ENCODE data around the gene C22orf23. TPM values are rescaled to one million over a fixed set of nuclear protein-coding genes. Genes with fewer than 3 reads are reported as not detected.
"Not testable (repeated sequence)": the region's sequence is repeated elsewhere in the genome, so short reads cannot be mapped to it uniquely, and the experiment has no call there.

Gene C22orf23
- total and polyA plus RNA-seq, 10 of the 15 experiments (the other 5 are each of a cell fraction or from before 2014, with no cell fraction given) = 0.04 to 0.38 (median 0.11) TPM; not detected in 5

DNA sequence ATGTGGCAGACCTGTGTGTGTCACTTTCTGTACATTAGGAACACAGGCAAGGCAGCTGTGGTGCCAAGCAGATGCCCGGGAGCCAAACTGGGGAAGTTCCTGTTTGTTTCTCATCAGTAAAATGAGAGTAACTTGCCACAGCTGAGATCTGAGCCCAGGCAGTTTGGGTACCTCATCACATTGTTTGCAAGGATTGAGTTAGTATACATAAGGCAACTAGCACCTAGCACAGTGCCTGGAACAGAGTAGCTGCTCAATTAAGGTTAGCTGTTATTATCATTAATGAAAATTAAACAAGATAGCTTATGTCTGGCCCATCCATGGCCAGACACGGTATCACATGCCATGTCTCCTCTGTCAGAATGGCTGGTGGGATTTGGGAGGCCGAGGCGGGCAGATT, 23.1 kb upstream of the C22orf23 start (continued):
- no peak for TF ChIP-seq BACH1 (IDR thresholded peaks at IDR 0.05; ENCODE audit: borderline replicate concordance)
- no peak for TF ChIP-seq ZSCAN29 (IDR thresholded peaks at IDR 0.05)

DNA sequence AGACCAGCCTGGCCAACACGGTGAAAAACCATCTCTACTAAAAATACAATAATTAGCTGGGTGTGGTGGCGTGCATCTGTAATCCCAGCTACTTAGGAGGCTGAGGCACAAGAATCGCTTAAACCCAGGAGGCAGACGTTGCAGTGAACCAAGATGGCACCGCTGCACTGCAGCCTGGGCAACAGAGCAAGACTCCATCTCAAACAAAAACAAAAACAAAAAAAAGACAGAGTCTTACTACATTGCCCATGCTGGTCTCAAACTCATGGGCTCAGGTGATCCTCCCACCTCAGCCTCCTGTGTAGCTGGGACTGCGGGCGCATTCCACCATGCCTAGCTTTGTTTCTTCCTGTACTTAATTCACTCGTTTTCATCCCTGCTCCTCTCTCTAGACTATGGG, 22.6 kb upstream of the C22orf23 start:
- H3K36me3 ChIP-seq (ENCODE audit: control insufficient read depth in 2 of 2, insufficient read depth in 2 of 2, low read length in 1 of 2); SMC1A ChIA-PET (ENCODE audit: uncharacterized antibody, unreplicated experiment); H2AFZ ChIP-seq (ENCODE audit: control insufficient read depth, low read depth, low read length); H4K20me1 ChIP-seq (ENCODE audit: control insufficient read depth, insufficient read depth); H3K4me3 ChIP-seq; H3K4me2 ChIP-seq (ENCODE audit: control insufficient read depth, insufficient read depth); H3K27me3 ChIP-seq (replicated peaks in 1 of 2; ENCODE audit: control insufficient read depth in 2 of 2, insufficient read depth in 2 of 2, low read length in 1 of 2); RAD21 ChIA-PET (ENCODE audit: unreplicated experiment); H3K79me2 ChIP-seq (ENCODE audit: control insufficient read depth, insufficient read depth, low read length); H3K4me1 ChIP-seq (ENCODE audit: control insufficient read depth, insufficient read depth, low read length); DNase-seq (ENCODE audit: low read depth, low spot score); in situ Hi-C loops (cut with MboI); FAIRE-seq; H3K9ac ChIP-seq (ENCODE audit: control insufficient read depth, insufficient read depth, low read length); H3K9me3 ChIP-seq (replicated peaks; ENCODE audit: control insufficient read depth, insufficient read depth, low read length); H3K27ac ChIP-seq (ENCODE audit: control insufficient read depth, insufficient read depth); ATAC-seq; intact Hi-C loops (cut with micrococcal nuclease; ENCODE audit: unreplicated experiment); BruUV-seq (replicated peaks): not testable (repeated sequence)
- WGBS (ENCODE audit: insufficient coverage, insufficient replicate concordance, low lambda C conversion rate, missing lambda C conversion rate) = 91% methylated on average over 8 of the region's 8 CpGs
- POLR2A ChIA-PET = interaction anchor here (0.5 kb wide), 1 partner anchor 39 kb away, joined by 6 read pairs; no protein-coding TSS in a partner anchor
- CTCF ChIA-PET = interaction anchor here (0.9 to 1.3 kb wide), 2 partner anchors 10 to 17 kb away, joined by 3 read pairs; no protein-coding TSS in a partner anchor

GRCh38 chr22:37975153-37975552, 21.8 kb upstream of the C22orf23 start:
- H3K27me3 ChIP-seq (replicated peaks in 1 of 2; ENCODE audit: control insufficient read depth in 2 of 2, insufficient read depth in 2 of 2, low read length in 1 of 2) = no peaks in the 10 kb centered on the region
- no peaks in the 10 kb centered on the region for H3K9me3 ChIP-seq (replicated peaks; ENCODE audit: control insufficient read depth, insufficient read depth, low read length)
- no peak overlapping the region for H3K4me2 ChIP-seq (ENCODE audit: control insufficient read depth, insufficient read depth)
- H3K36me3 ChIP-seq (ENCODE audit: control insufficient read depth in 2 of 2, insufficient read depth in 2 of 2, low read length in 1 of 2) = no peaks in the 10 kb centered on the region
- no peak for ATAC-seq
- H3K79me2 ChIP-seq (ENCODE audit: control insufficient read depth, insufficient read depth, low read length) = no peaks in the 10 kb centered on the region
- DNase-seq (ENCODE audit: low read depth, low spot score) = no peak
- ChIA-PET RAD21 (ENCODE audit: unreplicated experiment) (no interaction called here), POLR2A (interaction anchor here (1.0 kb wide), 1 partner anchor 21 kb away, joined by 4 read pairs; no protein-coding TSS in a partner anchor), SMC1A (ENCODE audit: uncharacterized antibody, unreplicated experiment) (no interaction called here), CTCF (interaction anchor here (0.9 kb wide), 1 partner anchor 10 kb away, joined by 3 read pairs; no protein-coding TSS in a partner anchor)
- no peak overlapping the region for H2AFZ ChIP-seq (ENCODE audit: control insufficient read depth, low read depth, low read length)
- in situ Hi-C loops (cut with MboI) (no loop called here), intact Hi-C loops (cut with micrococcal nuclease; ENCODE audit: unreplicated experiment) (no loop called here)
- no peak for FAIRE-seq
- BruUV-seq (replicated peaks) = no TSS peak
- WGBS (ENCODE audit: insufficient coverage, insufficient replicate concordance, low lambda C conversion rate, missing lambda C conversion rate) = 53% methylated on average over 2 of the region's 2 CpGs
- no peaks in the 10 kb centered on the region for H4K20me1 ChIP-seq (ENCODE audit: control insufficient read depth, insufficient read depth)
- H3K27ac ChIP-seq (ENCODE audit: control insufficient read depth, insufficient read depth) = no peak overlapping the region
- no peaks in the 10 kb centered on the region for H3K4me1 ChIP-seq (ENCODE audit: control insufficient read depth, insufficient read depth, low read length)
- no peak overlapping the region for H3K9ac ChIP-seq (ENCODE audit: control insufficient read depth, insufficient read depth, low read length)
- H3K4me3 ChIP-seq = no peak overlapping the region
- TF ChIP-seq BCL3 (IDR thresholded peaks at IDR 0.05; ENCODE audit: borderline replicate concordance, insufficient read depth, low read depth, low read length, poor library complexity, severe bottlenecking) (no peak), RAD21 (IDR thresholded peaks at IDR 0.05; ENCODE audit: insufficient read depth, low read depth, low read length) (no peak), ZNF384 (IDR thresholded peaks at IDR 0.05; ENCODE audit: borderline replicate concordance, low read depth, low read length) (no peak), MYB (IDR thresholded peaks at IDR 0.05; ENCODE audit: borderline replicate concordance, low read depth, low read length) (no peak), GABPA (IDR thresholded peaks at IDR 0.05; ENCODE audit: low read depth) (no peak), NR2F1 (conservative IDR thresholded peaks at IDR 0.05) (no peak), SRF (IDR thresholded peaks at IDR 0.05; ENCODE audit: low read depth in 2 of 2, low read length in 2 of 2) (no peak), SP1 (IDR thresholded peaks at IDR 0.05; ENCODE audit: low read depth, low read length) (no peak)
- TF ChIP-seq, protein P1, sequence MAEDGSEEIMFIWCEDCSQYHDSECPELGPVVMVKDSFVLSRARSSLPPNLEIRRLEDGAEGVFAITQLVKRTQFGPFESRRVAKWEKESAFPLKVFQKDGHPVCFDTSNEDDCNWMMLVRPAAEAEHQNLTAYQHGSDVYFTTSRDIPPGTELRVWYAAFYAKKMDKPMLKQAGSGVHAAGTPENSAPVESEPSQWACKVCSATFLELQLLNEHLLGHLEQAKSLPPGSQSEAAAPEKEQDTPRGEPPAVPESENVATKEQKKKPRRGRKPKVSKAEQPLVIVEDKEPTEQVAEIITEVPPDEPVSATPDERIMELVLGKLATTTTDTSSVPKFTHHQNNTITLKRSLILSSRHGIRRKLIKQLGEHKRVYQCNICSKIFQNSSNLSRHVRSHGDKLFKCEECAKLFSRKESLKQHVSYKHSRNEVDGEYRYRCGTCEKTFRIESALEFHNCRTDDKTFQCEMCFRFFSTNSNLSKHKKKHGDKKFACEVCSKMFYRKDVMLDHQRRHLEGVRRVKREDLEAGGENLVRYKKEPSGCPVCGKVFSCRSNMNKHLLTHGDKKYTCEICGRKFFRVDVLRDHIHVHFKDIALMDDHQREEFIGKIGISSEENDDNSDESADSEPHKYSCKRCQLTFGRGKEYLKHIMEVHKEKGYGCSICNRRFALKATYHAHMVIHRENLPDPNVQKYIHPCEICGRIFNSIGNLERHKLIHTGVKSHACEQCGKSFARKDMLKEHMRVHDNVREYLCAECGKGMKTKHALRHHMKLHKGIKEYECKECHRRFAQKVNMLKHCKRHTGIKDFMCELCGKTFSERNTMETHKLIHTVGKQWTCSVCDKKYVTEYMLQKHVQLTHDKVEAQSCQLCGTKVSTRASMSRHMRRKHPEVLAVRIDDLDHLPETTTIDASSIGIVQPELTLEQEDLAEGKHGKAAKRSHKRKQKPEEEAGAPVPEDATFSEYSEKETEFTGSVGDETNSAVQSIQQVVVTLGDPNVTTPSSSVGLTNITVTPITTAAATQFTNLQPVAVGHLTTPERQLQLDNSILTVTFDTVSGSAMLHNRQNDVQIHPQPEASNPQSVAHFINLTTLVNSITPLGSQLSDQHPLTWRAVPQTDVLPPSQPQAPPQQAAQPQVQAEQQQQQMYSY (CRISPR knock-in tag; IDR thresholded peaks at IDR 0.05) = no peak

Measured in GM12878 (cell line).